H9 (cell line): ENCODE measurements around the gene SFXN2. TPM values are rescaled to one million over a fixed set of nuclear protein-coding genes. Genes with fewer than 3 reads are reported as not detected.

Source experiments
- DNase-seq: peaks from one replicate; pipeline ENCODE4 v3.0.0-alpha.2; 2017
- H2AFZ ChIP-seq: one replicate; pipeline ENCODE4 v1.6.1; 2013; ENCODE audit warnings: mild to moderate bottlenecking, low read length, control low read depth, moderate library complexity
- H2AK5ac ChIP-seq: 2 replicates; pipeline ENCODE4 v1.6.1; 2013; ENCODE audit warnings: low read length, control low read depth, mixed read lengths; ENCODE audit not compliant: insufficient read length
- H2BK120ac ChIP-seq: one replicate; pipeline ENCODE4 v1.6.1; 2013; ENCODE audit warnings: low read depth, mild to moderate bottlenecking, low read length, control low read depth, inconsistent platforms; ENCODE audit not compliant: poor library complexity, severe bottlenecking
- H2BK12ac ChIP-seq: 2 replicates; pipeline ENCODE4 v1.6.1; 2013; ENCODE audit warnings: low read length, control low read depth, mixed read lengths, low read depth; ENCODE audit not compliant: insufficient read length
- H2BK15ac ChIP-seq: 2 replicates; pipeline ENCODE4 v1.6.1; 2013; ENCODE audit warnings: low read depth, low read length, control low read depth
- H2BK20ac ChIP-seq: one replicate; pipeline ENCODE4 v1.6.1; 2013; ENCODE audit warnings: low read depth, mild to moderate bottlenecking, low read length, control low read depth, inconsistent platforms; ENCODE audit not compliant: poor library complexity, severe bottlenecking
- H2BK5ac ChIP-seq: 2 replicates; pipeline ENCODE4 v1.6.1; 2013; ENCODE audit warnings: low read length, control low read depth, mixed read lengths; ENCODE audit not compliant: insufficient read length
- H3K14ac ChIP-seq: 2 replicates; pipeline ENCODE4 v1.6.1; 2013; ENCODE audit warnings: low read length, control low read depth; ENCODE audit not compliant: insufficient read depth
- H3K18ac ChIP-seq: 2 replicates; pipeline ENCODE4 v1.6.1; 2013; ENCODE audit warnings: low read depth, mild to moderate bottlenecking, mixed read lengths, low read length, control low read depth; ENCODE audit not compliant: insufficient read length
- H3K23ac ChIP-seq: 2 replicates; pipeline ENCODE4 v1.6.1; 2013; ENCODE audit warnings: low read length, control low read depth, mixed read lengths, low read depth; ENCODE audit not compliant: insufficient read length
- H3K23me2 ChIP-seq: 2 replicates; pipeline ENCODE4 v1.6.1; 2013; ENCODE audit warnings: low read depth, mild to moderate bottlenecking, mixed read lengths, low read length, control low read depth; ENCODE audit not compliant: insufficient read length, poor library complexity, severe bottlenecking
- H3K27ac ChIP-seq: 2 replicates; pipeline ENCODE4 v1.5.1; 2013; ENCODE audit warnings: low read length, control low read depth, mixed read lengths, low read depth; ENCODE audit not compliant: insufficient read length
- H3K27me3 ChIP-seq: 2 replicates; pipeline ENCODE4 v1.6.1; 2013; ENCODE audit warnings: low read length, control low read depth, inconsistent platforms; ENCODE audit not compliant: insufficient read depth
- H3K4ac ChIP-seq: 2 replicates; pipeline ENCODE4 v1.6.1; 2013; ENCODE audit warnings: low read depth, mild to moderate bottlenecking, control low read depth, inconsistent platforms, low read length, moderate library complexity
- H3K4me1 ChIP-seq: 2 replicates; pipeline ENCODE4 v1.6.1; 2013; ENCODE audit warnings: low read length, control low read depth, inconsistent platforms; ENCODE audit not compliant: insufficient read depth
- H3K4me2 ChIP-seq: 2 replicates; pipeline ENCODE4 v1.6.1; 2013; ENCODE audit warnings: low read length, control low read depth, mixed read lengths; ENCODE audit not compliant: insufficient read length, insufficient read depth
- H3K56ac ChIP-seq: 2 replicates; pipeline ENCODE4 v1.6.1; 2013; ENCODE audit warnings: low read depth, mild to moderate bottlenecking, mixed read lengths, low read length, control low read depth; ENCODE audit not compliant: insufficient read length
- H3K79me1 ChIP-seq: 2 replicates; pipeline ENCODE4 v1.6.1; 2013; ENCODE audit warnings: low read depth, mild to moderate bottlenecking, moderate library complexity, low read length, control low read depth, inconsistent platforms; ENCODE audit not compliant: insufficient read depth, poor library complexity, severe bottlenecking
- H3K79me2 ChIP-seq: 2 replicates; pipeline ENCODE4 v1.6.1; 2013; ENCODE audit warnings: low read length, control low read depth, inconsistent platforms; ENCODE audit not compliant: insufficient read depth
- H3K9ac ChIP-seq: 2 replicates; pipeline ENCODE4 v1.6.1; 2013; ENCODE audit warnings: low read length, control low read depth, mixed read lengths; ENCODE audit not compliant: insufficient read length; ENCODE audit errors: extremely low read depth
- H3K9me3 ChIP-seq: one replicate; pipeline ENCODE4 v1.6.1; 2013; ENCODE audit warnings: low read depth, low read length, inconsistent platforms; ENCODE audit not compliant: control insufficient read depth
- H3T11ph ChIP-seq: one replicate; pipeline ENCODE4 v1.6.1; 2013; ENCODE audit warnings: mild to moderate bottlenecking, low read length, control low read depth, inconsistent platforms
- H4K20me1 ChIP-seq: one replicate; pipeline ENCODE4 v1.6.1; 2013; ENCODE audit not compliant: control insufficient read depth, insufficient read length, insufficient read depth
- H4K5ac ChIP-seq: 2 replicates; pipeline ENCODE4 v1.6.1; 2013; ENCODE audit warnings: low read depth, mild to moderate bottlenecking, mixed read lengths, low read length, control low read depth; ENCODE audit not compliant: insufficient read length
- H4K8ac ChIP-seq: replicated peaks from 2 replicates; pipeline ENCODE4 v1.6.1; 2013; ENCODE audit warnings: low read length, control low read depth, mixed read lengths, low read depth; ENCODE audit not compliant: insufficient read length
- H4K91ac ChIP-seq: 2 replicates; pipeline ENCODE4 v1.6.1; 2013; ENCODE audit warnings: low read depth, mild to moderate bottlenecking, moderate library complexity, mixed read lengths, low read length, control low read depth; ENCODE audit not compliant: insufficient read length
- H3K27ac Mint-ChIP-seq, 3 experiments: 2 replicates in 2 of 3; 3 replicates in 1 of 3; pipeline ENCODE4 v1.8.0; 2020 to 2021; ENCODE audit warnings: mixed read lengths in 3 of 3, mild to moderate bottlenecking in 1 of 3, moderate library complexity in 1 of 3
- H3K27me3 Mint-ChIP-seq: 2 replicates; pipeline ENCODE4 v1.8.0; 2021; ENCODE audit warnings: low read depth, mild to moderate bottlenecking, moderate library complexity, mixed read lengths
- H3K36me3 Mint-ChIP-seq, 3 experiments: 2 replicates in 2 of 3; 3 replicates in 1 of 3; pipeline ENCODE4 v1.8.0; 2020 to 2021; ENCODE audit warnings: low read depth in 3 of 3, mixed read lengths in 3 of 3; ENCODE audit not compliant: insufficient read depth in 1 of 3
- H3K4me1 Mint-ChIP-seq, 2 experiments: 2 replicates each; pipeline ENCODE4 v1.8.0; 2020; ENCODE audit warnings: mixed read lengths in 2 of 2
- H3K4me3 Mint-ChIP-seq, 2 experiments: 2 replicates in 1 of 2; 3 replicates in 1 of 2; pipeline ENCODE4 v1.8.0; 2020 to 2021; ENCODE audit warnings: mild to moderate bottlenecking in 2 of 2, mixed read lengths in 2 of 2, moderate library complexity in 1 of 2
- H3K9me3 Mint-ChIP-seq, 2 experiments: 2 replicates in 1 of 2; 3 replicates in 1 of 2; pipeline ENCODE4 v1.8.0; 2020; ENCODE audit warnings: mild to moderate bottlenecking in 2 of 2, mixed read lengths in 2 of 2, moderate library complexity in 1 of 2
- WGBS: extraction: QIAGEN DNeasy Blood & Tissue Kit; methylation state at CpG from one replicate; pipeline ENCODE4 v1.1.7; 2013; ENCODE audit warnings: missing lambda C conversion rate, low lambda C conversion rate, mixed read lengths; ENCODE audit not compliant: insufficient read length; ENCODE audit errors: extremely low coverage; 5-methylcytosine and 5-hydroxymethylcytosine counted together
- total RNA-seq: library from RNA; stranded (reverse); gene quantifications from 2 replicates; pipeline ENCODE4 v1.2.1, GENCODE V29; 2021
- TF ChIP-seq, protein P1 (sequence below): fragments of 200-600 bp; sonication (generic); conservative IDR thresholded peaks from 3 replicates; pipeline ENCODE4 v1.8.0; 2021; ENCODE audit warnings: antibody characterized with exemption, mild to moderate bottlenecking

Gene SFXN2
- total RNA-seq, 1 experiment from 2014 or later, result 34.7 TPM

DNA sequence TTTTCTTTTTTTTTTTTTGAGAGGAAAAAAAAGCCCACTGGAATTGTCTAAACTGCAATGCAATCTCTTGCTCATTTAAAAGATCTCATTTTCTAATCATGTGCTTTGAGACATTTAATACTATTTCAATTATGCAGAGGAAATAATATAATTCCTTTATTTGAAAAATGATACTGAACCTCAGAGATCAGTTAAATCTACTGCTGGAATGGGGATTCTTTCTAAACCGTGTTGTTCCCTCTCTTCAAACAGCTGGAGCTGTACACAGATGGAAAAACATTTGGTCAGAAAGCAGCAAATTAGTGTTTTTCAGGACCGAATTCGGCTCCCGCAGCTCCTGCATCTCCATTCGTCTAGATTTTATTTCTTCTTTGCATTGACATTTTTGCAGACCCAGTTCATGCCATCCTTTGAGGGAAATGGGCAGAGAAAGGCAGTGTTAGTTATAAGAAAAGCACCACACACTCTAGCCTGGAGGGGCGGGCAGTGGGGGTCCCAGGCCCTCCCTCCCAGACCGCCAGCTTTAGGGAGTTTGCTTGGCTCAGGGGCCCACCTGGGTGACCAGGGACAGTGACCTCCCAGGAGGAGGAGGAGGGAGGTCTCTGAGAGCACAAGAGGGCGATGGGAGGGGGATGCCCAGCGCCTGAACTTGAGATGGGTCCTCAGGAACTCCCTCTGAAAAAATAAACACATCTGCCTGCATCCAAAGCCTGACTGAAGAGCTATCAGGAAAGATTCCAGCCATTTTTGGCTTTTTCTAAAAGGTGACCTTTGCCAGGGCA lies 37.7 kb upstream of the SFXN2 start:
- Histone ChIP-seq H4K8ac (no peak overlapping the region), H3K27ac (no peak overlapping the region), H4K5ac (no peak overlapping the region), H3K4me2 (no peak overlapping the region), H3K23me2 (no peaks in the 10 kb centered on the region), H2BK5ac (no peak overlapping the region), H3K79me1 (no peaks in the 10 kb centered on the region), H4K20me1 (no peaks in the 10 kb centered on the region), H3K23ac (no peak overlapping the region), H2BK12ac (no peak overlapping the region), H2BK120ac (no peak overlapping the region), H3K4ac (no peak overlapping the region), H2AK5ac (no peak overlapping the region), H3T11ph (no peak overlapping the region), H3K56ac (no peak overlapping the region), H3K9me3 (no peaks in the 10 kb centered on the region), H2AFZ (no peak overlapping the region), H3K79me2 (no peaks in the 10 kb centered on the region), H2BK15ac (no peak overlapping the region), H3K27me3 (no peaks in the 10 kb centered on the region), H3K4me1 (peaks cover 15% of the 10 kb centered on the region; the same call in 1 of the 2 replicates), H3K14ac (no peak overlapping the region), H3K18ac (no peak overlapping the region), H4K91ac (no peak overlapping the region), H3K9ac (no peak overlapping the region), H2BK20ac (no peak overlapping the region)
- TF ChIP-seq, protein P1, sequence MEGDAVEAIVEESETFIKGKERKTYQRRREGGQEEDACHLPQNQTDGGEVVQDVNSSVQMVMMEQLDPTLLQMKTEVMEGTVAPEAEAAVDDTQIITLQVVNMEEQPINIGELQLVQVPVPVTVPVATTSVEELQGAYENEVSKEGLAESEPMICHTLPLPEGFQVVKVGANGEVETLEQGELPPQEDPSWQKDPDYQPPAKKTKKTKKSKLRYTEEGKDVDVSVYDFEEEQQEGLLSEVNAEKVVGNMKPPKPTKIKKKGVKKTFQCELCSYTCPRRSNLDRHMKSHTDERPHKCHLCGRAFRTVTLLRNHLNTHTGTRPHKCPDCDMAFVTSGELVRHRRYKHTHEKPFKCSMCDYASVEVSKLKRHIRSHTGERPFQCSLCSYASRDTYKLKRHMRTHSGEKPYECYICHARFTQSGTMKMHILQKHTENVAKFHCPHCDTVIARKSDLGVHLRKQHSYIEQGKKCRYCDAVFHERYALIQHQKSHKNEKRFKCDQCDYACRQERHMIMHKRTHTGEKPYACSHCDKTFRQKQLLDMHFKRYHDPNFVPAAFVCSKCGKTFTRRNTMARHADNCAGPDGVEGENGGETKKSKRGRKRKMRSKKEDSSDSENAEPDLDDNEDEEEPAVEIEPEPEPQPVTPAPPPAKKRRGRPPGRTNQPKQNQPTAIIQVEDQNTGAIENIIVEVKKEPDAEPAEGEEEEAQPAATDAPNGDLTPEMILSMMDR, result no peak
- no CpG with 5 or more reads among the region's 9 CpGs for WGBS
- H3K36me3 Mint-ChIP-seq, result peaks cover 2 to 11% (median 8%) of the 10 kb centered on the region in 3 experiments; a peak in 6 of 7 replicates
- no peaks in the 10 kb centered on the region for H3K9me3 Mint-ChIP-seq
- no peak for DNase-seq
- no peaks in the 10 kb centered on the region for H3K27me3 Mint-ChIP-seq
- H3K4me3 Mint-ChIP-seq, result no peak overlapping the region
- H3K4me1 Mint-ChIP-seq, result peaks cover 68 to 74% of the 10 kb centered on the region in 2 experiments
- peak overlapping the region in 1 of 3 experiments; percentile 65; a peak in 1 of 7 replicates for H3K27ac Mint-ChIP-seq
